A549 (cell line): ENCODE data around the gene PRUNE2. TPM values are rescaled to one million over a fixed set of nuclear protein-coding genes. Genes with fewer than 3 reads are reported as not detected.

Experiments used
- ATAC-seq, 2 experiments: fragments of 200-7000 bp in 1 of 2; fragments of >200 bp in 1 of 2; cut with Nextera tagmentation in 1 of 2; cut with Tn5 transposase in 1 of 2; 3 replicates each; pipeline versions ENCODE4 v1.8.0 to v1.9.1; 2018 to 2020; ENCODE audit warnings: mild to moderate bottlenecking in 1 of 2, moderate library complexity in 1 of 2
- CTCF ChIA-PET: fragments of 300-600 bp; sonication (Branson Sonifier 250); formaldehyde crosslinking; extraction: SDS; loops from one replicate; lab custom pipeline; 2021; ENCODE audit warnings: antibody characterized with exemption, inconsistent platforms; lab: Yijun Ruan, JAX
- POLR2A ChIA-PET: fragments of 350-600 bp; formaldehyde crosslinking; extraction: SDS; loops from one replicate; lab custom pipeline; 2021; ENCODE audit warnings: antibody characterized with exemption, inconsistent platforms; lab: Yijun Ruan, JAX
- DNase-seq, 2 experiments: peaks; one replicate each; pipeline versions ENCODE4 v3.0.0 to v3.0.0-alpha.2; 2011 to 2016; ENCODE audit warnings: low read depth in 1 of 2, low spot score in 1 of 2
- FAIRE-seq: peaks from 2 replicates; lab custom pipeline; 2011; peaks lifted over from hg19 to GRCh38; lab: Jason Lieb, UNC
- H3K27ac ChIP-seq, 2 experiments: fragments of >200 bp; sonication (Bioruptor Twin); formaldehyde crosslinking; 3 replicates each; pipeline ENCODE4 v1.5.1; 2016 to 2017
- H3K4me1 ChIP-seq: fragments of >200 bp; sonication (Bioruptor Twin); formaldehyde crosslinking; 3 replicates; pipeline ENCODE4 v1.6.1; 2016
- H3K4me2 ChIP-seq: fragments of >200 bp; sonication (Bioruptor Twin); formaldehyde crosslinking; 3 replicates; pipeline ENCODE4 v1.6.1; 2016
- H3K4me3 ChIP-seq: fragments of >200 bp; sonication (Bioruptor Twin); formaldehyde crosslinking; 3 replicates; pipeline ENCODE4 v1.5.1; 2016
- H3K9me3 ChIP-seq: fragments of >200 bp; sonication (Bioruptor Twin); formaldehyde crosslinking; 3 replicates; pipeline ENCODE4 v1.6.1; 2016
- BHLHE40 ChIP-seq: IDR thresholded peaks from 2 replicates; pipeline ENCODE4 v1.6.1; 2012; ENCODE audit warnings: low read depth, low read length, inconsistent platforms
- CBX2 ChIP-seq: fragments of 200-600 bp; sonication (generic); IDR thresholded peaks from 2 replicates; pipeline ENCODE4 v1.6.1; 2016; ENCODE audit warnings: low read depth, mild to moderate bottlenecking, borderline replicate concordance
- CBX8 ChIP-seq: fragments of 200-600 bp; sonication (generic); IDR thresholded peaks from 2 replicates; pipeline ENCODE4 v1.6.1; 2016
- CHD2 ChIP-seq: fragments of 150-350 bp; IDR thresholded peaks from 2 replicates; pipeline ENCODE4 v1.6.1; 2014; ENCODE audit warnings: low read length; ENCODE audit not compliant: partially characterized antibody
- CHD4 ChIP-seq: fragments of 200-600 bp; sonication (generic); IDR thresholded peaks from 2 replicates; pipeline ENCODE4 v1.6.1; 2016; ENCODE audit warnings: antibody characterized with exemption, mild to moderate bottlenecking, borderline replicate concordance
- EP300 ChIP-seq, 2 experiments: fragments of >200 bp; sonication (Bioruptor Twin); formaldehyde crosslinking; IDR thresholded peaks; 2 replicates in 1 of 2; 3 replicates in 1 of 2; pipeline ENCODE4 v1.6.1; 2016 to 2017
- HDAC2 ChIP-seq: fragments of 200-600 bp; sonication (generic); IDR thresholded peaks from 2 replicates; pipeline ENCODE4 v1.6.1; 2016
- HOXB5 ChIP-seq: fragments of 250-450 bp; sonication (Bioruptor Pico); IDR thresholded peaks from 2 replicates; pipeline ENCODE4 v1.5.0; 2020; ENCODE audit warnings: mild to moderate bottlenecking, moderate library complexity
- JUNB ChIP-seq: fragments of >200 bp; sonication (Bioruptor Twin); formaldehyde crosslinking; IDR thresholded peaks from 2 replicates; pipeline ENCODE4 v1.6.1; 2016
- KDM1A ChIP-seq: fragments of 200-600 bp; sonication (generic); IDR thresholded peaks from 2 replicates; pipeline ENCODE4 v1.6.1; 2016; ENCODE audit warnings: low read depth, mild to moderate bottlenecking
- MAFK ChIP-seq: fragments of 450-650 bp; IDR thresholded peaks from 2 replicates; pipeline ENCODE4 v1.6.1; 2014; ENCODE audit not compliant: partially characterized antibody
- NFE2L2 ChIP-seq: fragments of 150-350 bp; conservative IDR thresholded peaks from 2 replicates; pipeline ENCODE4 v1.6.1; 2014; ENCODE audit warnings: low read length
- POLR2A ChIP-seq: IDR thresholded peaks from 2 replicates; pipeline ENCODE4 v1.6.1; 2012; ENCODE audit warnings: mild to moderate bottlenecking, low read length
- RFX5 ChIP-seq: fragments of 450-650 bp; IDR thresholded peaks from 2 replicates; pipeline ENCODE4 v1.7.1; 2014; ENCODE audit warnings: antibody characterized with exemption, mild to moderate bottlenecking, moderate library complexity
- TFCP2L1 ChIP-seq: fragments of 250-450 bp; sonication (Bioruptor Pico); IDR thresholded peaks from 2 replicates; pipeline ENCODE4 v1.5.0; 2021; ENCODE audit warnings: mild to moderate bottlenecking
- TP53 ChIP-seq: fragments of 250-450 bp; sonication (Bioruptor Pico); IDR thresholded peaks from 2 replicates; pipeline ENCODE4 v1.5.0; 2021; ENCODE audit warnings: mild to moderate bottlenecking, moderate library complexity
- ZSCAN20 ChIP-seq: fragments of 250-450 bp; sonication (Bioruptor Pico); IDR thresholded peaks from 2 replicates; pipeline ENCODE4 v1.8.0; 2022; ENCODE audit warnings: mild to moderate bottlenecking, moderate library complexity
- WGBS: methylation state at CpG from one replicate; pipeline ENCODE4 v1.1.6; 2017; ENCODE audit errors: missing lambda C conversion rate; 5-methylcytosine and 5-hydroxymethylcytosine counted together
- polyA plus RNA-seq, 4 experiments: library from polyadenylated mRNA; depleted of rRNA in 3 of 4; stranded (reverse); fragments of >200 nt; fragmentation: RNase III in 1 of 4; extraction: RNeasy Plus Mini Kit Qiagen cat#74134 plus additional on column Dnase treatment in 1 of 4; gene quantifications; 2 replicates in 3 of 4; 3 replicates in 1 of 4; pipeline ENCODE4 v1.2.3, GENCODE V29; 2011 to 2017
- TF ChIP-seq, protein P1 (sequence below): IDR thresholded peaks from 2 replicates; pipeline ENCODE4 v1.6.1; 2012; ENCODE audit warnings: low read depth, borderline replicate concordance
- TF ChIP-seq, protein P2 (sequence below): fragments of 200-600 bp; sonication (generic); IDR thresholded peaks from 2 replicates; pipeline ENCODE4 v1.6.1; 2016; ENCODE audit warnings: antibody characterized with exemption, mild to moderate bottlenecking, moderate library complexity
- TF ChIP-seq, protein P3 (sequence below): fragments of 150-350 bp; IDR thresholded peaks from 2 replicates; pipeline ENCODE4 v1.6.1; 2014; ENCODE audit warnings: low read depth, mild to moderate bottlenecking, low read length

Gene PRUNE2
- polyA plus RNA-seq, 2 of the 4 experiments (the other 2 are of a cell fraction), result 0.04 TPM; not detected in 1

GRCh38 chr9:76690973-76691370 is 214.9 kb downstream of the PRUNE2 start:
- Histone ChIP-seq H3K4me3 (no peak overlapping the region), H3K4me2 (no peak overlapping the region), H3K4me1 (no peaks in the 10 kb centered on the region), H3K9me3 (no peaks in the 10 kb centered on the region), H3K27ac (no peak overlapping the region)
- TF ChIP-seq ZSCAN20, result no peak
- TF ChIP-seq, protein P1, sequence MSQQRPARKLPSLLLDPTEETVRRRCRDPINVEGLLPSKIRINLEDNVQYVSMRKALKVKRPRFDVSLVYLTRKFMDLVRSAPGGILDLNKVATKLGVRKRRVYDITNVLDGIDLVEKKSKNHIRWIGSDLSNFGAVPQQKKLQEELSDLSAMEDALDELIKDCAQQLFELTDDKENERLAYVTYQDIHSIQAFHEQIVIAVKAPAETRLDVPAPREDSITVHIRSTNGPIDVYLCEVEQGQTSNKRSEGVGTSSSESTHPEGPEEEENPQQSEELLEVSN, result no peak
- TF ChIP-seq HOXB5 (CRISPR knock-in tag), result no peak
- TF ChIP-seq CBX2, result no peak
- TF ChIP-seq, protein P2, sequence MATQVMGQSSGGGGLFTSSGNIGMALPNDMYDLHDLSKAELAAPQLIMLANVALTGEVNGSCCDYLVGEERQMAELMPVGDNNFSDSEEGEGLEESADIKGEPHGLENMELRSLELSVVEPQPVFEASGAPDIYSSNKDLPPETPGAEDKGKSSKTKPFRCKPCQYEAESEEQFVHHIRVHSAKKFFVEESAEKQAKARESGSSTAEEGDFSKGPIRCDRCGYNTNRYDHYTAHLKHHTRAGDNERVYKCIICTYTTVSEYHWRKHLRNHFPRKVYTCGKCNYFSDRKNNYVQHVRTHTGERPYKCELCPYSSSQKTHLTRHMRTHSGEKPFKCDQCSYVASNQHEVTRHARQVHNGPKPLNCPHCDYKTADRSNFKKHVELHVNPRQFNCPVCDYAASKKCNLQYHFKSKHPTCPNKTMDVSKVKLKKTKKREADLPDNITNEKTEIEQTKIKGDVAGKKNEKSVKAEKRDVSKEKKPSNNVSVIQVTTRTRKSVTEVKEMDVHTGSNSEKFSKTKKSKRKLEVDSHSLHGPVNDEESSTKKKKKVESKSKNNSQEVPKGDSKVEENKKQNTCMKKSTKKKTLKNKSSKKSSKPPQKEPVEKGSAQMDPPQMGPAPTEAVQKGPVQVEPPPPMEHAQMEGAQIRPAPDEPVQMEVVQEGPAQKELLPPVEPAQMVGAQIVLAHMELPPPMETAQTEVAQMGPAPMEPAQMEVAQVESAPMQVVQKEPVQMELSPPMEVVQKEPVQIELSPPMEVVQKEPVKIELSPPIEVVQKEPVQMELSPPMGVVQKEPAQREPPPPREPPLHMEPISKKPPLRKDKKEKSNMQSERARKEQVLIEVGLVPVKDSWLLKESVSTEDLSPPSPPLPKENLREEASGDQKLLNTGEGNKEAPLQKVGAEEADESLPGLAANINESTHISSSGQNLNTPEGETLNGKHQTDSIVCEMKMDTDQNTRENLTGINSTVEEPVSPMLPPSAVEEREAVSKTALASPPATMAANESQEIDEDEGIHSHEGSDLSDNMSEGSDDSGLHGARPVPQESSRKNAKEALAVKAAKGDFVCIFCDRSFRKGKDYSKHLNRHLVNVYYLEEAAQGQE, result no peak
- no peak for TF ChIP-seq RFX5
- TF ChIP-seq JUNB, result no peak
- no peak for TF ChIP-seq TFCP2L1 (CRISPR knock-in tag)
- TF ChIP-seq BHLHE40, result no peak
- no peak for TF ChIP-seq POLR2A
- TF ChIP-seq HDAC2, result no peak
- no peak for TF ChIP-seq CHD2
- TF ChIP-seq, protein P3, sequence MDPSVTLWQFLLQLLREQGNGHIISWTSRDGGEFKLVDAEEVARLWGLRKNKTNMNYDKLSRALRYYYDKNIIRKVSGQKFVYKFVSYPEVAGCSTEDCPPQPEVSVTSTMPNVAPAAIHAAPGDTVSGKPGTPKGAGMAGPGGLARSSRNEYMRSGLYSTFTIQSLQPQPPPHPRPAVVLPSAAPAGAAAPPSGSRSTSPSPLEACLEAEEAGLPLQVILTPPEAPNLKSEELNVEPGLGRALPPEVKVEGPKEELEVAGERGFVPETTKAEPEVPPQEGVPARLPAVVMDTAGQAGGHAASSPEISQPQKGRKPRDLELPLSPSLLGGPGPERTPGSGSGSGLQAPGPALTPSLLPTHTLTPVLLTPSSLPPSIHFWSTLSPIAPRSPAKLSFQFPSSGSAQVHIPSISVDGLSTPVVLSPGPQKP, result no peak
- ChIA-PET CTCF (interaction anchor here (0.6 to 3.8 kb wide), 7 partner anchors 11 to 289 kb away, joined by 3 to 17 read pairs (median 3); no protein-coding TSS in a partner anchor), POLR2A (no interaction called here)
- FAIRE-seq, result no peak
- DNase-seq, result no peak
- no peak for ATAC-seq
- WGBS, result 26% methylated on average over 5 of the region's 5 CpGs

- H3K4me3 ChIP-seq, result no peak overlapping the region
- FAIRE-seq (no peak), ATAC-seq (no peak), DNase-seq (no peak)
- no peak overlapping the region for H3K4me2 ChIP-seq
- ChIA-PET CTCF (interaction anchor here (0.6 to 3.8 kb wide), 5 partner anchors 11 to 31 kb away, joined by 3 to 17 read pairs (median 4); no protein-coding TSS in a partner anchor), POLR2A (no interaction called here)
- TF ChIP-seq CBX8 (no peak), POLR2A (no peak), ZSCAN20 (no peak), JUNB (no peak), KDM1A (no peak), NFE2L2 (no peak)
- no peaks in the 10 kb centered on the region for H3K4me1 ChIP-seq
- 13% methylated on average over 1 of the region's 1 CpG for WGBS
- H3K27ac ChIP-seq, result no peak overlapping the region
- no peaks in the 10 kb centered on the region for H3K9me3 ChIP-seq
Measured at GRCh38 chr9:76690246-76690972, 215.5 kb downstream of the PRUNE2 start.

DNA sequence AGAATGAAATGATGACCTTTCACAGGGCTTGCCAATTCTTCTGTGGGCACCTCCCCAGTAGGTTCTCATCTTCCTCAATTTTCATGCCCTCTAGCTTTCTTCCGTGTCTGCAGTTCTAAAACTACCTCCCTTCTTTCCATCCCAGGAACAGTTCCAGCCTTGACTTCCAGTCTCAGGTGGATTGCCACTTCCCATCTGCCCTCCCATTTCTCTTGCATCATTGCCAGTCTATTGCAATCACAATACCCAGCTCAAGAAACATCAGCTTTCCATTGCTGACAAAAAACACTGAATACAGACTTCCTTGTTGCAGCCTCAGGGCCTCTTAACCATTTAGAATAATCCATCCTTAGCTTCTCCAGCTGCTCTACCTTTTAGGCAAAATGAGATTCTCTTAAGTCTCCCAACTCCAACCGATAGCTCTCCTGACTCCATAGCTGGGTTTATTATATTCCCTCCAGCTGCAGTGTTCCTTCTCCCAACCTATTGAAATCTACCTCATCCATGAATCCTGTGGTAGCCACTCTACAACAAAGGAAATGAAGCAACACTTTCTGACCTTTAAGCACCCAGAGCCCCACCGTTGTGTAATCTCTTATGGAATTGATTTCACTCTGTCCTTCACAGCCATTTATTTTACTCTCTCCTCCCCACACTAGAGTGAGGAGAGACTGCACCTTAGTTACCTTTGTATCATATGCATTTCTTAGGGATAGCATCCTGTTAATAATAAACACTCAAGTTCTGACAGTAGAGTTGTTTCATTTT is 217.3 kb downstream of the PRUNE2 start:
- H3K4me2 ChIP-seq, result no peak overlapping the region
- H3K4me1 ChIP-seq, result no peaks in the 10 kb centered on the region
- ATAC-seq, result no peak
- no peak overlapping the region for H3K4me3 ChIP-seq
- DNase-seq, result no peak
- no peak overlapping the region for H3K27ac ChIP-seq
- no peaks in the 10 kb centered on the region for H3K9me3 ChIP-seq
- 8% methylated on average over 3 of the region's 3 CpGs for WGBS
- ChIA-PET POLR2A (interaction anchor here (0.6 kb wide), 1 partner anchor 244 kb away, joined by 3 read pairs; no protein-coding TSS in a partner anchor), CTCF (interaction anchor here (1.6 to 3.8 kb wide), 2 partner anchors 16 to 23 kb away, joined by 5 to 17 read pairs; no protein-coding TSS in a partner anchor)
- TF ChIP-seq CHD4, result no peak
- TF ChIP-seq KDM1A, result no peak
- TF ChIP-seq ZSCAN20, result no peak
- TF ChIP-seq JUNB, result no peak
- TF ChIP-seq EP300 (IDR thresholded peaks at IDR 0.05), result no peak
- no peak for TF ChIP-seq MAFK
- TF ChIP-seq TFCP2L1 (CRISPR knock-in tag), result no peak
- TF ChIP-seq TP53 (CRISPR knock-in tag), result no peak
- FAIRE-seq, result no peak
